ENCODE data around the gene HES4.
A peak's percentile ranks its signal among the peaks of the same experiment; 100 is the strongest.

The HES4 gene

DNA sequence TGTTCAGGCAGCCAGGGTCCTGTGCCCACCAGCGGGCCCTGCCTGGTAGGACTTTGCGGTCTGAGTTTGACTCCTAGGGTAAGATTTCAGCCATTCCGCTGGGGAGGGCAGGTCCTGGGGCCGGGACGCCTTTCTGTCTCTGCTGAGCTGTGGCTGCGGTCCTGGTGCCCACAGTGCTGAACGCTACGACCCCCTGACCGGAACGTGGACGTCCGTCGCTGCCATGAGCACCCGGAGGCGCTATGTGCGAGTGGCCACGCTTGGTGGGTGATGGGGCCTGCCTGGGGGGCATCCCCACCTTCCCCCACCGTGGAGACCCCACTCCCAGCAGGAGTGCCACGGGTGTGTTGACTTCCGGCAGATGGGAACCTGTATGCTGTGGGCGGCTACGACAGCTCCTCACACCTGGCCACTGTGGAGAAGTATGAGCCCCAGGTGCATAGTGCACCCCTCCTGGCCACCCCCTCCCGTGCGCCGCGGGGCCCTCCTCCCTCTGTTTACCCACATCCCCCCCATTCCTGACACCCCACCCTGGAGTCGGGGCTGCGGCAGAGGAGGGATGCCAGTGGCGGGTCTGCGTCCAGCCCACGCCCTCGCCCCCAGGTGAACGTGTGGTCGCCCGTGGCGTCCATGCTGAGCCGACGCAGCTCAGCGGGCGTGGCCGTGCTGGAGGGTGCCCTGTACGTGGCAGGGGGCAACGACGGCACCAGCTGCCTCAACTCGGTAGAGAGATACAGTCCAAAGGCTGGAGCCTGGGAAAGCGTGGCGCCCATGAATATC, 36.0 kb downstream of the HES4 start:
- no peak for DNase-seq

DNA sequence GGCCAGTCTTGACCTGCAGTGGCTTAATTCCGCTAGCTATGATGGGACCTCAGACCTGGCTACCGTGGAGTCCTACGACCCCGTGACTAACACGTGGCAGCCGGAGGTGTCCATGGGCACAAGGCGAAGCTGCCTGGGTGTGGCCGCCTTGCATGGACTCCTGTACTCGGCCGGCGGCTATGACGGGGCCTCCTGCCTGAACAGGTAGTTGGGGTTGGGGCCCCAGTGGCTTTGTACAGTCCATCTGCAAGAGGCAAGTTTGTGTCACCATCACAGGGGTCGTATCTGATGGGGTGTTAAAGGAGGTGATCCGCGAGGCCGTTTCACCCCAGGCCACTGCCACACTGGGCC, 36.6 kb downstream of the HES4 start:
- no peak for DNase-seq

DNA sequence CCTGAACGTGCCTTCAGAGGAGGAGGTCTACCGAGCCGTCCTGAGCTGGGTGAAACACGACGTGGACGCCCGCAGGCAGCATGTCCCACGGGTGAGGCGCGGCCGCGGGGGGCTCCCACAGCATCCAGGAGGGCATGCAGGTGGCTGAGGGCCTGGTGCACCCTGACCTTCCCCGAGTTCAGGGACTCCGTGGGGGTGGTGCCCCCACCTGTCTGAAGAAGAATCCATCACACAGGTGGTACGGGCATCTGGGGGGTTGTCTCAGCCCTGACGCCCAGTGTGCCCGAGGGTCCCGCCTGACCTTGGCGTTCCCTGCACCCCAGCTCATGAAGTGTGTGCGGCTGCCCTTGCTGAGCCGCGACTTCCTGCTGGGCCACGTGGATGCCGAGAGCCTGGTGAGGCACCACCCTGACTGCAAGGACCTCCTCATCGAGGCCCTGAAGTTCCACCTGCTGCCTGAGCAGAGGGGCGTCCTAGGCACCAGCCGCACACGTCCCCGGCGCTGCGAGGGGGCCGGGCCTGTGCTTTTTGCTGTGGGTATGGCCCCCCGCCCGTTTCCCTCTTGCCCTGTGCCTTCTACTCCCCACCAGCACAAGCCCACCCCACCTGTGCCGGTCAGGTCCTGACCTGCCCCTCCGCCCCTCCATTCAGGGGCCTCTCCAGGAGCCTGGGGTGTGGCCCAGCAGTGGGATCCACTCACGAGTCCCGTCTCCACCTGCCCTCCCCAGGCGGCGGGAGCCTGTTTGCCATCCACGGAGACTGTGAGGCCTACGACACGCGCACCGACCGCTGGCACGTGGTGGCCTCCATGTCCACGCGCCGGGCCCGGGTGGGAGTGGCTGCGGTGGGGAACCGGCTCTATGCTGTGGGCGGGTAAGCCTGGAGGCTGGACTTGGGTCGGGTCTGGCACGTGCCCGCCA, 37.3 kb downstream of the HES4 start:
- DNase-seq, result no peak

DNA sequence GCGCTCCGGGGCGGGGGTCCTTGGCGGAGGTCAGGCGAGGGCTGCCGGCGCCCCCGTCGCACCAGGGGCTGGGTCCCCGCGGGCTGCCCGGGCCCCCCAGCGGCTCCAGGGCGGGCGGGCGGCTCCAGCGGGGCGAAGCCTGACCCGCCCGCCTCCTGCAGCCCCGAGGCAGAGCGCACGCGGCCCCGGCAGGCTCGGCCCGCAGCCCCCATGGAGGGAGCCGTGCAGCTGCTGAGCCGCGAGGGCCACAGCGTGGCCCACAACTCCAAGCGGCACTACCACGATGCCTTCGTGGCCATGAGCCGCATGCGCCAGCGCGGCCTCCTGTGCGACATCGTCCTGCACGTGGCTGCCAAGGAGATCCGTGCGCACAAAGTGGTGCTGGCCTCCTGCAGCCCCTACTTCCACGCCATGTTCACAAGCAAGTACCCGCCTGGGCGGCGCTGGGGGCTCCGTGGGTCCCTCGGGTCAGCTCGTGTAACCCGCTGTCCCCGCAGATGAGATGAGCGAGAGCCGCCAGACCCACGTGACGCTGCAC, 38.7 kb downstream of the HES4 start:
- DNase-seq, result no peak

DNA sequence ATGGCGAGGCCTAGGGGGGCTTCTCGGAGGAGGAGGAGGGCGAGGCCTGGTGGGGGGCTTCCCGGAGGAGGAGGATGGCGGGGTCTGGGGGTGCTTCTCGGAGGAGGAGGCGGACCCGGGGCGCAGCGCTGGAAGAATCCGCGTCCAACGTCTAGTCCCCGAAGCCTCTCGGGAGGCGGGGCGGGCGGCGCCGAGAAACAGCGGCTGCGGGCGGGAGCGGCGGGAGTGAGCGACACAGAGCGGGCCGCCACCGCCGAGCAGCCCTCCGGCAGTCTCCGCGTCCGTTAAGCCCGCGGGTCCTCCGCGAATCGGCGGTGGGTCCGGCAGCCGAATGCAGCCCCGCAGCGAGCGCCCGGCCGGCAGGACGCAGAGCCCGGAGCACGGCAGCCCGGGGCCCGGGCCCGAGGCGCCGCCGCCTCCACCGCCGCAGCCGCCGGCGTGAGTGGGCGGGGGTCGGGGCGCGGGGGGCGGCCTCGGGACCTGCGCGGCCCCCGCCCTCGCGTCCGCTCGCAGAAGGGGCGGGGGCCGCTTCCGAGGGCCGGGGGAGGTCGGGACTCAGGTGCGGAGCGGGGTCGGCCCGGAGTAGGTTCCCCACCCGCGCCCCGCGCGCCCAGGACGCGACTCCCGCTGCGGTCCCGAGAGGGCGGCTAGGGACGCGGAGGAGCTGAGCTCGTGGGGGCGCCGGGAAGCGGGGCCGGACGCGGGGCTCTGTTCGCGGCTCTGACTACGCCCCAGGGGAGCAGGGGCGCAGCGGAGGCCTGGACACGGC, 39.4 kb downstream of the HES4 start, which contains the start of gene KLHL17:
Gene KLHL17 (plus strand): TSS at position 222 of the 769 bp plus-strand sequence. CDS start 110 bp downstream, at position 332.
- peak; percentile 14 for DNase-seq

DNA sequence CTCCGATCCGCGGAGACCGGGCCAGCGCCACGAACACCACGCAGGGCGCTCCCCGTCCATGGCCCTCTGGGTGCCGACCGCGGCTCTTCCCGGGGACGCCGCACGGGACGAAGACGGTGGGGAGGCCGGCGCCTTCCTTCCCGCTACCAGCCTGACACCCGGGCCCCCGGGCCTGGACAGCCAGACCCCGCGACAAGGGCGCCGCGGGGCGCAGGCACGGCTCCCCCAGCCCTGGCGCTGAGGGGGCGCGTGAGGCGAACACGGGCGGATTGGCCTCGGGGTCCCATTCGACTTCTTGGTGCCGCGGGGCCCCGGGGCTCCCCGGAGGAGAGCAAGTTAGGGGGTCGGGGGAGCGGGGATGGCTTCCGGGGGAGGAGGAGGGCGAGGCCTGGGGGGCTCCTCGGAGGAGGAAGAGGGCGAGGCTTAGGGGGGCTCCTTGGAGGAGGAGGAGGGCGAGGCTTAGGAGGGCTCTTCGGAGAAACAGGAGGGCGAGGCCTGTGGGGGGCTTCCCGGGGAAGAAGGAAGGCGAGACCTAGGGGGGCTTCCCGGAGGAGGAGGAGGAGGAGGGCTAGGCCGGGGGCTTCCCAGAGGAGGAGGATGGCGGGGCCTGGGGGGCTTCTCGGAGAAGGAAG, 40.0 kb downstream of the HES4 start:
- no peak for DNase-seq

DNA sequence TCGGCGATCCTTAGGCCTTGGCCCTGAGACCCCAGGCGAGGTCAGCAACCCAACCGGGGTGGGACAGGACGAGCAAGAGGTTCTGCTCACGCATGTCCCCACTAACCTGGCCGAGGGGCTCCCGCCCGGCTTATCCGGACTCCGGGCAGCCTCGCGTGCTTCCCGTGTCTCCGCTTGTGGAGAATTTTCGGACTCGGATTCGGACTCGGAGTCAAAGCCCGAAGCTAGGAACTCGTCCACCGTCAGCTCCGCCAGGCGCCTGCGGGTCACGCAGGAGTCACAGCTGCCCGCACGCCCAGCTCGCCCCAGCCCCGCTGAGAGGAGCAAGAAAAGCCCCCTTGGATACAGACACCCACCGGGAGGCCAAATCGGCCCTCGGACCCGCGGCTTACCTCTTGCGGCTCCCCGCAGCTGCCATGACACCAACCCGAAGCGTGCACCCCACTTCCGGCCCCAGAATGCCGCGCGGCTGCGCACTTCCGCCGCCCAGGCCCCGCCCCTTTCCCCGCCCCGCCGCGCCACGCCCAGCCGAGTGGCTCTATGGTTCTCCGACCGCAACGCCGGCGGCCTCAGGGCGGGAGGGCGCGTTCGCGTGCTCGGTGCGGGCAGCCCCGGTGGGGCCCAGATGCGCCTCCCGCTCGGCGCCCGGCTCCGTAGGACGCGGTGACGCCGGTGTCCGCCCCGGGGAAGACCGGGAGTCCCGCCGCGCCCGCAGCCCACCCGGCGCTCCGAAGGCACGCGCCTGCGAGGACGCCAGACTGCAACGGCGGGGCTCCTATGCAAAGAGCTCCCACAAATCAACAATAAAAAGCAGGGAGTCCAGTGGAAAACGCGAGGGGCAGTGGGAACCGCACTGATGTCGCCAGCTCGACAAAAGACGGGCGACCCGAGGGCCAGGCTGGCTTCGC, 40.8 kb downstream of the HES4 start, which contains the start of gene NOC2L:
Gene NOC2L (minus strand): TSS at position 434 of the 908 bp plus-strand sequence. CDS start 16 bp downstream, at position 418.
- peak; percentile 72 for DNase-seq

DNA sequence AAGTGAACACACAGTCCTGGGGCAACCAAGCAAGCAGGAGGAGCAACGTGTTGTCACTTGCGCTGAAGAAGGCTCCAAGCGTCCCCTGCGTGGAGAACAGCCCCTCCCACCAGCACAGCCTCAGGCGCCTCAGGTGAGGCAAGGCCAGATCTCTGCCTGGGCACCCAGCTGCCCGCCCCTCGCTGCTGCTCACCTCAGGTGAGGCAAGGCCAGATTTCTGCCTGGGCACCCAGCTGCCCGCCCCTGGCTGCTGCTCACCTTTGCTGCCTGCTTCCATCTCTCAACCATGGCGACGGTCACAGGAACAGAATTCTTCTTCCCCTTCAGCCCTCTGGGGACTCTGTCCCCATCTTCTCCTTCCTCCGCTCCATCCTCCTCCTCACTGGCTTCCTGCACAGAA, 43.3 kb downstream of the HES4 start:
- DNase-seq, result no peak

DNA sequence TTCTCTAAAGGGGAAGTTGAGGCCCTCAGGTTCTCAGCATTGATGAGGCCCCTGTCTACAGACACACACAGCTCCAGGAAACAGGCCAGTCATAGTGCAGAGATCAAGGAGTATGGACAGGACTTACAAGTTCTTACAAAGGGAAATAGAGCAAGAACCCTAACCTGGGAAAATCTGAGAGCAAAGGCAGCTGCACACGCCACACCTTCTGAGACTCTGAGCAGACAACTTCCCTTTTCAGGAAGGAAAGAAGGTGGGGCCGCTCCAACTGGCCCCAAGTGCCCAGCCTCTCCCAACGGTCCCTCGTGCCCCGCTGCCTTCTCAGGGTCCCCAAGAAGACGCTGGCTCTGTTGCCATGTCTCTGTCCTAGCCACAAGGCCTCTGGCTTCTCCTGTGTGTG, 44.4 kb downstream of the HES4 start:
- DNase-seq, result no peak

DNA sequence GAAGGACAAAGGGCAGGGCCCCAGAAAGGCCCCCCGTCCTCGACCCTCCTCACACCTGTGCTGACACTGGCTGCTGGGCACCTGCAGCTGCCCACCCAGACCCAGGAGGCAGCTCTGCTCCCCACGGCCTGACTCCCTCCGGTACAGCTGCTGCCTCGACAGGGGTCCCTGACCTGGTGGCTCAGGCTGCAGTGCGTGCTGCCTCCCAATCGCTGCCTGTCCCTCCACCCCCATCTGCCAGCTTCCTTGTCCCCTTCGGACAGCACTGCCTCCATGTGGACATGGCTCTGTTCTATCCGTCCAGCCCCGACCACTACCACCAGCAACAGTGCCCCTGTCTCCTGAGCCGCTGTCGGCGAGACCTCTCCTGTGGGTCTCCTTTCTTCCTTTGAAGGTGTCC, 45.0 kb downstream of the HES4 start:
- no peak for DNase-seq

DNA sequence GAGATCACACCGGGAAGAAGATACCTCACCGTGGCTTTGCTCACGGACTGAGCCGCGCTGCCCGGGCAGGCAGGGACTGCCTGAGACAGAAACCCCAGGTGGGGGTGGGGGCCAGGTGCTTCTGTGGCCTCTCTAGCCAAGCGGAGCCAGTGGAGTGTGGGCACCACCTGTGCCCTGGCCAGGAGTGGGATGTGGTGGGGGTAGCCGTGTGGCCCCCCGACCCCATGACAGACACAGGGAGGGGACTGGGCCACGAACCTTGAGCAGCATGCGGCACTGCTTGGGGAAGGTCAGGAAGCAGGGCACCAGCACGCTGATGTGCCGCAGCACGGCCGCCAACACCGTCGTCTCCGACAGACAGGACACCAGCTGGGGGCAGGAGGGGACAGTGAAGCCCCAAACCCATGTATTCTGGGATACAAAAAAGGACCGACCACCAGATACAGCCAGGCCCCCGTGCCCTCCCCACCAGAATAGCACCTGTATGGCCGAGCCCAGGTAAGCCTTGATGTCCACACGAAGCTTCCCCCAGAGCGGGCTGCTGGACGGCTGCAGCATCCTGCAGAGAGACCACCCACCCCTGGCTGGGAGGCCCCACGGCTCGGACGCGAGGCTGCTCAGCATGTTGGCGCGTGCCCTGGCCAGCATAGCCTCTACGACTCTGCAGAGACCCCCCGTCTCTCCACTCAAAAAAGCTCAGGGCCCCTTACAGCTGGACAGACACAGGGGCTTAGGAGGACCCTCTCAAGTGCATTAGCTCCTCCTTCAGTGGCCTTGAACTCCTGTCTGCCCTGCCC, 46.2 kb downstream of the HES4 start:
- DNase-seq, result no peak

DNA sequence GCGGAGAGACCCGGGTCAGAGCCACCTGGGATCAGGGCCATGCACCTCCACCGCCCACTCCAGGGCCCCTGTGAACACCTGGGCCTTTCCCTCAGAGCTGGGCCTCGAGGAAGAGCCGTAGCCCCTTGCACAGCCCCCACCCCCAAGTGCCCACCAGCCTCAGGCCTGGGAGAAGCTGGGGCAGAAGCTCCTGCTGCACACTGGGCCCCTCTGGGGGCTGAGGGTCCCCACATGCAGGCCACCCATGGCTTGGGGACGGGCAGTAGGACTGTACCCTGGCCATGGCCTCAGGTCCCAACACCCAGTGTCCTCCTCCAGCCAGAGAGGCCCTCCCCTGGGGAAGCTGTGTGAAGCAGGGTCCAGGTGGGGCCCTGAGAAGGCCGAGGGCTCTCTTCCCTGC, 47.3 kb downstream of the HES4 start:
- no peak for DNase-seq

DNA sequence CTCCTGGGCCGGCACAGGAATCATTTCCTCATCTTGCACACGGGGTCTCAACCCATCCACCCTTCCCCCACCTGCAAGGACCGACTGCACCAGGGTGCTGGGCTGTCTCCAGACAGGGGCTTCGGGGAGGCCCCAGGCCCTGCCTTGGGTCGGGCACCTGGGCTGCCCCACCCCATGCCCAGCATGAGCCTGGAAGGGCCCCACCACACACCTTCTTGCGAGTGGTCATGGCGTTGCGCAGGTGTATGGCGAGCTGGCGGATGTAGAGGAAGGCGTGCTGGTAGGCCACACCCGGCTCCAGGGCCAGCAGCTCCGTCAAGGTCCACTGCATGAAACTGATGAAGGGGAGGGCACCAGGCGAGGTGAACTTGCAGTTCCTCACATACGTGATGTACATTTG, 47.7 kb downstream of the HES4 start:
- DNase-seq, result no peak

DNA sequence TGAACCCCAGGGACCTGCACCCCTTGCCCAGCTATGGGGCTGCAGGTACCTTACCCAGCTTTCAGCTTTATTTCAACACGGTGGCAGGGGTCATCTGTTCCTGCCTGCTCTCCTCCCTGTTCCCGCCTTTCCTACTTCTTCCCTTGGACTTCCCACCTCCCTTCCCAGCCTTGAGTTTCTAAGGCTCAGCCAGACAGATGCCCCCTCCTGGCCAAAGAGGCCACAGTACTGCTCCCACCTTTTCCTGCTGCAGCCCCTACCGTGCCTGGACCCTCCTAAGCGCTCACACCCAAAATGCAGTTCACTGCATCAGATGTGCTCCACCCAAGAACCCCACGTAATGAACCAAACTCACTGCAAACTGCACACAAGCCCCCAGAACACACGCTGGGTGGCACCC, 48.5 kb downstream of the HES4 start:
- no peak for DNase-seq

DNA sequence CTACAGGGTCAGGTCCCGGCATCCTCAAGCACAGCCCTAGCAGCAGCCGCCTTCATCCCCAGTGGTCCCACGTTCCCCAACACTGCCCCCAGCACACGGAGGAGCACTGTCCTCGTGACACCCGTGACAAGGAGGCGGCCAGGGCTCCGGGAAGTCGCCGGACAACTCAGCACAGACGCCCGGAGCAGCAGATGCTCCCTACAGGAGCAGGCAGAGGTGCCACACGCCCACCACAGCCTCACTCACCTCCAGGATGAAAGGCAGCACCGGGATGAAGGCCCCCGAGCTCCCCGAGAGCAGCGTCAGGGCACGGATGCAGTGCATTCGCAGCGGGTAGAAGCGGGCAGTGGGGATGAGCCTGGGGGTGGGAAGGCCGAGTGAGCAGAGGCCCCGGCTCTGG, 49.0 kb downstream of the HES4 start:
- DNase-seq, result no peak

DNA sequence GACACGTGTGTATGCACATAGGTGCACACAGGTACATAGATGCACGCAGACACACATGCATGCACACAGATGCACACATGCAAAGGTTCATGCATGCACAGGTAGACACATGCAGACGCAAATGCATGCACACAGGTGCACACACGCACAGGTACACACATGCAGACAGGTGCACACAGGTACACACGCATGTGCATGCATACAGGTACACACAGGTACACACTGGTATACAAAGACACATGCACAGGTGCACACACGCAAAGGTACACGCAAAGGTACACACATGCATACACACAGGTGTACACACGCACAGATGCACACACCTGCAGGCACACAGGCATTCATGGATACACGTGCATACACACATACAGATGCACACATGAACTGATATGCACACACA, 49.6 kb downstream of the HES4 start:
- no peak for DNase-seq
